Prostate gland (tissue), 2 donors: ENCODE measurements around the gene SLAMF8.

ENCODE experiments used
- CTCF ChIP-seq, 4 experiments: fragments of 200-600 bp in 2 of 4; fragments of 450-650 bp in 2 of 4; sonication (generic) in 2 of 4; IDR thresholded peaks; 1 replicate in 3 of 4; 2 replicates in 1 of 4; pipeline ENCODE4 v1.5.1; 2016 to 2019; ENCODE audit warnings: antibody characterized with exemption in 4 of 4, mild to moderate bottlenecking in 2 of 4, moderate library complexity in 2 of 4
- POLR2AphosphoS5 ChIP-seq: sonication (generic); formaldehyde crosslinking; IDR thresholded peaks from one replicate; pipeline ENCODE4 v1.6.1; 2017; ENCODE audit warnings: antibody characterized with exemption

- TF ChIP-seq POLR2AphosphoS5 (no peak), CTCF (IDR thresholded peaks at IDR 0.05) (no peak)
Observed at GRCh38 chr1:159879136-159879535, 52.5 kb downstream of the SLAMF8 start.
